HepG2 (cell line): ENCODE results near the gene INO80E. TPM values are rescaled to one million over a fixed set of nuclear protein-coding genes. Genes with fewer than 3 reads are reported as not detected.
A peak's percentile ranks its signal among the peaks of the same experiment; 100 is the strongest.

Experiments
- ATAC-seq: fragments of 200-7000 bp; cut with Tn5 transposase; 3 replicates; pipeline ENCODE4 v1.9.1; 2020; ENCODE audit warnings: mild to moderate bottlenecking, moderate library complexity
- BruUV-seq: library from RNA; stranded (reverse); fragments of 400-500 nt; replicated peaks from 2 replicates; lab custom pipeline; 2021; lab: Mats Ljungman, UMichigan
- CTCF ChIA-PET: fragments of 300-600 bp; formaldehyde crosslinking; extraction: SDS; loops from one replicate; lab custom pipeline; 2021; ENCODE audit warnings: low total read pairs, inconsistent platforms, low intra/inter-chr PET ratio; lab: Yijun Ruan, JAX
- POLR2A ChIA-PET: fragments of 350-600 bp; sonication (Branson Sonifier 250); formaldehyde crosslinking; loops from one replicate; lab custom pipeline; 2020; ENCODE audit warnings: antibody characterized with exemption, inconsistent platforms; lab: Yijun Ruan, JAX
- DNase-seq: peaks from one replicate; pipeline ENCODE4 v3.0.0-alpha.2; 2015; ENCODE audit warnings: low spot score
- FAIRE-seq: peaks from 3 replicates; lab custom pipeline; 2011; peaks lifted over from hg19 to GRCh38; lab: Jason Lieb, UNC
- H2AFZ ChIP-seq: one replicate; pipeline ENCODE4 v1.6.1; 2011; ENCODE audit warnings: low read length, inconsistent platforms
- H3K27ac ChIP-seq: fragments of 300-600 bp; 3 replicates; pipeline ENCODE4 v1.8.0; 2011; ENCODE audit warnings: mixed run types, mild to moderate bottlenecking, mixed read lengths, low read length, inconsistent platforms; ENCODE audit not compliant: insufficient read depth; ENCODE audit errors: extremely low read length
- H3K27me3 ChIP-seq, 2 experiments: fragments of 200-600 bp in 1 of 2; 2 replicates in 1 of 2; 3 replicates in 1 of 2; pipeline versions ENCODE4 v1.6.0 to v1.8.0; 2011; ENCODE audit warnings: low read length in 2 of 2, mild to moderate bottlenecking in 2 of 2, moderate library complexity in 2 of 2, inconsistent platforms in 1 of 2; ENCODE audit not compliant: insufficient read depth in 2 of 2, control insufficient read depth in 1 of 2
- H3K36me3 ChIP-seq, 2 experiments: fragments of 200-600 bp in 1 of 2; replicated peaks in 1 of 2; 2 replicates in 1 of 2; 3 replicates in 1 of 2; pipeline versions ENCODE4 v1.5.1 to v1.8.0; 2011; ENCODE audit warnings: low read length in 2 of 2, inconsistent platforms in 1 of 2; ENCODE audit not compliant: insufficient read depth in 2 of 2, control insufficient read depth in 1 of 2
- H3K4me1 ChIP-seq: 2 replicates; pipeline ENCODE4 v1.5.1; 2012; ENCODE audit warnings: low read length, inconsistent platforms; ENCODE audit not compliant: insufficient read depth
- H3K4me2 ChIP-seq: 2 replicates; pipeline ENCODE4 v1.6.0; 2011; ENCODE audit warnings: low read depth, low read length, inconsistent platforms
- H3K4me3 ChIP-seq, 3 experiments: fragments of 200-600 bp in 1 of 3; sonication (generic), shearing (Covaris generic) in 1 of 3; replicated peaks in 1 of 3; 2 replicates each; pipeline ENCODE4 v1.5.1; 2011 to 2016; ENCODE audit warnings: low read length in 3 of 3, inconsistent platforms in 2 of 3, low read depth in 2 of 3, mild to moderate bottlenecking in 2 of 3, control low read depth in 1 of 3, mixed read lengths in 1 of 3; ENCODE audit not compliant: insufficient read depth in 1 of 3
- H3K79me2 ChIP-seq: one replicate; pipeline ENCODE4 v1.6.1; 2011; ENCODE audit warnings: low read length, inconsistent platforms; ENCODE audit not compliant: insufficient read depth
- H3K9ac ChIP-seq: 2 replicates; pipeline ENCODE4 v1.6.0; 2011; ENCODE audit warnings: mild to moderate bottlenecking, low read depth, low read length, inconsistent platforms; ENCODE audit not compliant: insufficient read depth
- H3K9me3 ChIP-seq: 2 replicates; pipeline ENCODE4 v1.5.1; 2012; ENCODE audit warnings: mild to moderate bottlenecking, low read length
- H4K20me1 ChIP-seq: 2 replicates; pipeline ENCODE4 v1.6.0; 2011; ENCODE audit warnings: inconsistent platforms, mild to moderate bottlenecking, low read length, moderate library complexity; ENCODE audit not compliant: insufficient read depth
- AGO2 ChIP-seq: fragments of 200-400 bp; formaldehyde crosslinking; optimal IDR thresholded peaks from 2 replicates; pipeline ENCODE3; 2017; ENCODE audit warnings: mild to moderate bottlenecking, low read depth, low read length, moderate library complexity
- BCL6 ChIP-seq: IDR thresholded peaks from 2 replicates; pipeline ENCODE4 v1.6.1; 2016; ENCODE audit warnings: missing genetic modification reagents, missing compliant biosample characterization
- E2F1 ChIP-seq: sonication (generic); formaldehyde crosslinking; IDR thresholded peaks from 2 replicates; pipeline ENCODE4 v1.5.0; 2020; ENCODE audit warnings: missing genetic modification reagents
- NRL ChIP-seq: sonication (generic); formaldehyde crosslinking; IDR thresholded peaks from 2 replicates; pipeline ENCODE4 v1.5.0; 2020; ENCODE audit warnings: missing genetic modification reagents, mild to moderate bottlenecking, moderate library complexity, borderline replicate concordance
- POLR2A ChIP-seq, 2 experiments: IDR thresholded peaks; 2 replicates each; pipeline ENCODE4 v1.6.1; 2011; ENCODE audit warnings: low read depth in 2 of 2, low read length in 2 of 2, mild to moderate bottlenecking in 1 of 2, moderate library complexity in 1 of 2; ENCODE audit not compliant: insufficient read depth in 1 of 2
- POLR2G ChIP-seq: fragments of 200-400 bp; formaldehyde crosslinking; IDR thresholded peaks from 2 replicates; pipeline ENCODE4 v1.6.1; 2018; ENCODE audit warnings: mild to moderate bottlenecking, low read depth, low read length, moderate library complexity
- RBFOX2 ChIP-seq: fragments of 200-400 bp; formaldehyde crosslinking; IDR thresholded peaks from 2 replicates; pipeline ENCODE4 v1.6.1; 2017; ENCODE audit warnings: low read depth, mild to moderate bottlenecking, low read length
- SSRP1 ChIP-seq: IDR thresholded peaks from 2 replicates; pipeline ENCODE4 v1.6.1; 2016; ENCODE audit warnings: control low read depth
- ZNF317 ChIP-seq: sonication (generic); formaldehyde crosslinking; IDR thresholded peaks from 2 replicates; pipeline ENCODE4 v1.5.0; 2020; ENCODE audit warnings: mild to moderate bottlenecking, missing genetic modification reagents
- WGBS: methylation state at CpG from one replicate; pipeline ENCODE4 v1.1.6; 2017; ENCODE audit warnings: low lambda C conversion rate; 5-methylcytosine and 5-hydroxymethylcytosine counted together
- in situ Hi-C: cut with HindIII; loops from 2 replicates; pipeline ENCODE4 v1.10.0; 2017; ENCODE audit warnings: low pct_unique_long_range_greater_than_20kb; ENCODE audit not compliant: extremely low pct_ligation_motif_present
- intact Hi-C: fragments of 100-400 bp; cut with micrococcal nuclease; formaldehyde crosslinking; loops from one replicate; pipeline ENCODE4 v1.10.0; 2022; ENCODE audit not compliant: unreplicated experiment
- polyA plus RNA-seq, 8 experiments: library from polyadenylated mRNA; depleted of rRNA in 3 of 8; stranded (reverse) in 7 of 8; unstranded in 1 of 8; fragments of >200 nt; fragmentation: Illumina TruSeq in 4 of 8; extraction: Trizol in 4 of 8; gene quantifications; 2 replicates each; pipeline versions ENCODE4 v1.2.1 to v1.2.3, GENCODE V29; 2011 to 2016; ENCODE audit warnings: low read depth in 4 of 8, missing spikeins in 1 of 8, mixed read lengths in 1 of 8; ENCODE audit not compliant: insufficient read depth in 1 of 8
- total RNA-seq, 5 experiments: library from RNA; depleted of rRNA; stranded (reverse); fragments of >200 nt; fragmentation: Illumina TruSeq; extraction: Trizol; gene quantifications; 2 replicates each; pipeline ENCODE4 v1.2.3, GENCODE V29; 2016; ENCODE audit warnings: low read depth in 1 of 5

INO80E gene
- total and polyA plus RNA-seq, 2 of the 13 experiments (the other 11 are each of a cell fraction or from before 2014, with no cell fraction given): 25.8 to 45.6 TPM

GRCh38 chr16:29993191-29993902 is 2.7 kb upstream of the INO80E start:
- no peak for ATAC-seq
- peaks cover 9% of the 10 kb centered on the region for H3K79me2 ChIP-seq
- intact Hi-C loops: no loop called here
- 95% methylated on average over 18 of the region's 25 CpGs for WGBS
- BruUV-seq: no TSS peak
- in situ Hi-C loops: no loop called here
- H3K36me3 ChIP-seq: peaks cover 15 to 46% of the 10 kb centered on the region in 2 experiments
- H3K9me3 ChIP-seq: no peaks in the 10 kb centered on the region
- no peak overlapping the region for H3K27ac ChIP-seq
- no peak overlapping the region for H2AFZ ChIP-seq
- H3K4me3 ChIP-seq: no peak overlapping the region
- peaks cover 0 to 5% of the 10 kb centered on the region in 2 experiments; a peak in 1 of 5 replicates for H3K27me3 ChIP-seq
- POLR2A ChIA-PET: interaction anchor here (0.6 to 2.0 kb wide), 4 partner anchors 20 to 186 kb away, joined by 3 to 10 read pairs (median 6); partner anchors contain the start of genes KCTD13 and TAOK2
- CTCF ChIA-PET: no interaction called here
- peaks cover 24% of the 10 kb centered on the region for H3K4me1 ChIP-seq
- no peak for DNase-seq
- no peak overlapping the region for H3K4me2 ChIP-seq
- no peak overlapping the region for H3K9ac ChIP-seq
- FAIRE-seq: no peak
- TF ChIP-seq AGO2 (peak; percentile 89), NRL (CRISPR knock-in tag) (0 out of 2 replicates have a peak, but pooled peaks have one; percentile 43), POLR2A (IDR thresholded peaks at IDR 0.05; ENCODE audit: insufficient read depth in 1 of 2, low read depth in 2 of 2, low read length in 2 of 2) (peak; percentile 1 to 27; a peak in 2 of 4 replicates), RBFOX2 (peak; percentile 58), BCL6 (no peak), SSRP1 (CRISPR knock-in tag) (0 out of 2 replicates have a peak, but pooled peaks have one; percentile 52), POLR2G (peak; percentile 39; the same call in 1 of the 2 replicates), ZNF317 (no peak), E2F1 (CRISPR knock-in tag) (no peak)
- no peaks in the 10 kb centered on the region for H4K20me1 ChIP-seq
